Chondrocyte (in vitro differentiated cells): ENCODE data around the gene YTHDC1. TPM values are rescaled to one million over a fixed set of nuclear protein-coding genes. Genes with fewer than 3 reads are reported as not detected.
A peak's percentile ranks its signal among the peaks of the same experiment; 100 is the strongest.

Experiments used
- DNase-seq: peaks from one replicate; pipeline ENCODE4 v3.0.0; 2021; ENCODE audit warnings: mixed read lengths, low spot score
- H3K27ac Mint-ChIP-seq: one replicate; pipeline ENCODE4 v1.8.0; 2021; ENCODE audit warnings: mild to moderate bottlenecking, moderate library complexity, mixed read lengths; ENCODE audit not compliant: unreplicated experiment
- H3K27me3 Mint-ChIP-seq: 2 replicates; pipeline ENCODE4 v1.8.0; 2021; ENCODE audit warnings: low read depth, mixed read lengths
- H3K36me3 Mint-ChIP-seq: 2 replicates; pipeline ENCODE4 v1.8.0; 2021; ENCODE audit warnings: low read depth, mixed read lengths
- H3K4me1 Mint-ChIP-seq: 2 replicates; pipeline ENCODE4 v1.8.0; 2021; ENCODE audit warnings: low read depth, mild to moderate bottlenecking, mixed read lengths
- H3K4me3 Mint-ChIP-seq: one replicate; pipeline ENCODE4 v1.8.0; 2021; ENCODE audit warnings: mild to moderate bottlenecking, moderate library complexity, mixed read lengths; ENCODE audit not compliant: unreplicated experiment
- H3K9me3 Mint-ChIP-seq: 2 replicates; pipeline ENCODE4 v1.8.0; 2021; ENCODE audit warnings: low read depth, mixed read lengths
- CTCF ChIP-seq: fragments of 200-600 bp; sonication (generic); IDR thresholded peaks from 2 replicates; pipeline ENCODE4 v1.5.0; 2021; ENCODE audit warnings: antibody characterized with exemption, mild to moderate bottlenecking, moderate library complexity
- total RNA-seq: library from RNA; stranded (reverse); gene quantifications from 3 replicates; pipeline ENCODE4 v1.2.1, GENCODE V29; 2021

YTHDC1 gene
- total RNA-seq, 1 donor from 2014 or later: 54.1 TPM

DNA sequence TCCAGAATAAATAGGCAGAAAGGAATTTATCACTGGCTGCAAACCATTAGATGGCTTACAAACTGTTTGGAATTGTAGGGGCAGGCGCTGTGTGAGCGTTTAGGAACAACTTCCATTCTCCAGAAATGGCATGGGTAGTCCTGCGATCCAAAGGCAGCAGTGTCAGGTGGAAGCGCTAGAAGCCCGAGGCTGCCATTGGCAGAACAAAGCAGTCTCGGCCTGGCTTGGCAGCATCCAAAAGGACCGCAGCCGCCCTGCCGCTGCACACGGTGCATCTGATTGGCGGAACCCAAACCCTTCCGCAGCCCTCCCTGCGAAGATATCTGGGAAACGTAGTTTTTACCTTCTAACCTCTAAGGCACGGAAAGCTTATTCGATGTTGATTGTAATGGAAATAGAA is 23.6 kb upstream of the YTHDC1 start:
- H3K36me3 Mint-ChIP-seq: no peaks in the 10 kb centered on the region
- H3K4me3 Mint-ChIP-seq: peak overlapping the region; percentile 62
- TF ChIP-seq CTCF: no peak
- H3K9me3 Mint-ChIP-seq: no peaks in the 10 kb centered on the region
- no peak for DNase-seq
- H3K27me3 Mint-ChIP-seq: peaks cover 16% of the 10 kb centered on the region
- no peak overlapping the region for H3K27ac Mint-ChIP-seq
- H3K4me1 Mint-ChIP-seq: peaks cover 24% of the 10 kb centered on the region

GRCh38 chr4:68372588-68372987 is 22.7 kb upstream of the YTHDC1 start:
- no peak overlapping the region for H3K27ac Mint-ChIP-seq
- DNase-seq: no peak
- H3K4me3 Mint-ChIP-seq: no peak overlapping the region
- peaks cover 34% of the 10 kb centered on the region for H3K4me1 Mint-ChIP-seq
- H3K36me3 Mint-ChIP-seq: no peaks in the 10 kb centered on the region
- TF ChIP-seq CTCF: no peak
- H3K9me3 Mint-ChIP-seq: no peaks in the 10 kb centered on the region
- H3K27me3 Mint-ChIP-seq: peaks cover 12% of the 10 kb centered on the region

DNA sequence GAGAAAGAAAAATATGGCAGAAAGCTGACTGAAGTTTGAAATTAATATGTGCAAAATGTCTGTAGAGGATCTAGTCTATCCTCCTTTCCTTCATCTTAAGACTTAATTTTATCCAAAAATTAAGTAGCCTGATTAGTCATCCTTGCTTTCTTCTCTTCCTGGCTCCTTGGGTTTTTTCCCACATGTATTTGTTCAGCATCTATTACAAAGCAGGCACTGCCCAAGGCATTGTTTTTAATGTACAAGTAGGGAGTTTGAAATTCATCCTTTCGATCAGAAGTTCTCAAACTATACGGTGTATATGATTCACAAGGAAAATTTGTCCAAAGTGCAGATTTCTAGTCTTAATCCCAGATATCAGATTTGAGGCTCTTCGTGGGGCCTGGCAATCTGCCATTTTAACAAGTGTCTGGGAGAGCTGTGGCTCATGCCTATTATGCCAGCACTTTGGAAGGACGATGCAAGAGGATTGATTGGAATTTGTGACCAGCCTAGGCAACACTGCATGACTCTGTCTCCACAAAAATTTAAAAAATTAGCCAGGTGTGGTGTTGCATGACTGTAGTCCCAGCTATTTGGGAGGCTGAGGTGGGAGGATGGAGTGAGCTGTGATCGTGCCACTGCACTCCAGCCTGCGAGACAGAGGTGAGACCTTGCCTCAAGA is 19.4 kb upstream of the YTHDC1 start:
- H3K4me3 Mint-ChIP-seq: peak overlapping the region; percentile 3
- H3K36me3 Mint-ChIP-seq: no peaks in the 10 kb centered on the region
- TF ChIP-seq CTCF: no peak
- H3K27ac Mint-ChIP-seq: peak overlapping the region; percentile 71
- H3K9me3 Mint-ChIP-seq: no peaks in the 10 kb centered on the region
- no peak for DNase-seq
- H3K27me3 Mint-ChIP-seq: no peaks in the 10 kb centered on the region
- H3K4me1 Mint-ChIP-seq: peaks cover 29% of the 10 kb centered on the region

- Mint-ChIP-seq H3K9me3 (no peaks in the 10 kb centered on the region), H3K27ac (peak overlapping the region; percentile 71), H3K36me3 (no peaks in the 10 kb centered on the region), H3K4me3 (peak overlapping the region; percentile 37), H3K27me3 (no peaks in the 10 kb centered on the region), H3K4me1 (peaks cover 28% of the 10 kb centered on the region)
- no peak for TF ChIP-seq CTCF
- DNase-seq: no peak
Observed at GRCh38 chr4:68368691-68369131, 18.8 kb upstream of the YTHDC1 start.

- no peak for DNase-seq
- no peaks in the 10 kb centered on the region for H3K36me3 Mint-ChIP-seq
- H3K4me1 Mint-ChIP-seq: peaks cover 23% of the 10 kb centered on the region
- TF ChIP-seq CTCF: no peak
- no peaks in the 10 kb centered on the region for H3K27me3 Mint-ChIP-seq
- no peak overlapping the region for H3K4me3 Mint-ChIP-seq
- H3K9me3 Mint-ChIP-seq: no peaks in the 10 kb centered on the region
- H3K27ac Mint-ChIP-seq: no peak overlapping the region
Observed at GRCh38 chr4:68367835-68368234, 17.9 kb upstream of the YTHDC1 start.
